Camera-type eye (tissue), 1 donor: ENCODE results near the gene FUT6. TPM values are rescaled to one million over a fixed set of nuclear protein-coding genes. Genes with fewer than 3 reads are reported as not detected.

ENCODE experiments used
- total RNA-seq: library from RNA; depleted of rRNA; stranded (reverse); fragments of >200 nt; gene quantifications from one replicate; pipeline ENCODE4 v1.2.3, GENCODE V29; 2014

FUT6 gene
- total RNA-seq = 0.22 TPM

GRCh38 chr19:5839065-5840017 is at the start of gene FUT6:
TSS of gene FUT6 (minus strand) at chr19:5839702. CDS start at chr19:5832567, 7,135 bp downstream.

GRCh38 chr19:5851302-5851701 is 11.8 kb upstream of the FUT6 start, which contains the start of gene FUT3:
TSS of gene FUT3 (minus strand) at chr19:5851449.

DNA sequence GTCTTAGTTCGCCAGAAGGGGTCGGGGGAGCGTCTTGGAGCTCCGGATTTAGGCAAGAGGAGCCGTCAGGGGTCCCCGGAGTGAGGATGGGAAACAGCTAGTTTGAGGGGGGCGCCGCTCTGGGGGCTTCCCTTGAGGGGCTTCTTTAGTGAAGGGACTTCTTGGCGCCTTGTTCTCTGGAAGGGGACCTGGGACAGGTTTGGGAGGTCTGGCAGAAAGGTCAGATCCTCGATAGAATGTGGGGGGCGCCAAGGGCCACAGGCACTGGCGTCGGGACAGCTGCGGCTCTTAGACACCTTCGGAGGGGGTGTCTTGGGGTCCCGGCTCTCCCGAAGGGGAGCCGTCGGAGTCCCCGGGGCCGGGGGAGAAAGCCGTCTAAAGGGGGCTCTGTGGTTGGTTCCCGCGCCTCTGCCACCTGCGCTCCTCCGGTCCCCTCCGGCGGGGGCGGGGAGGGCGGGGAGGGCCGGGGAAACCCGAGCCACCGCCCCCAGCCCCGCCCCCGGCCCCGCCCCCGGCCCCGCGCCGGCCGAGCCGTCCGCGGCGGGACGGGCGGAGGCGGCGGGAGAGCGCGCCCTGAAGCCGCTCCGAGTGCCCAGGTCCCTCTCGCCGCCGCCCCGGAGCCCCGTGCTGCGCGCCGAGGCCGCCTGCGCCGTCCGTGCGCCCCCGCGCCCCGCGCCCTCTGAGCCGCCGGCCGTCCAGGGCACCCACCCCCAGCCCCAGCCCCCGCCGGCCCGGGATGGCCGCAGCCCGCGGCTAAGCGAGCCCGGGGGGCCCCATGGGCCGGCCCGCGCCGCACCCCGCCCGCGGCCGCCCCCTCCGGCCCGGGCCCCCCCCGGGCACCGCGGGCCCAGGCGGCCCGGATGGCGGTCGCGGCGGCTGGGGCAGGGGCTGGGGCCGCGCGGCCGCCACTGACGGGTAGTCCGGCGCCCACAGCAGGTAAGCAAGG is 34.7 kb downstream of the FUT6 start, which contains the start of gene NRTN:
Gene NRTN (plus strand): TSS at position 552 of the 946 bp plus-strand sequence. CDS start 19,099 bp downstream, outside the sequence.

DNA sequence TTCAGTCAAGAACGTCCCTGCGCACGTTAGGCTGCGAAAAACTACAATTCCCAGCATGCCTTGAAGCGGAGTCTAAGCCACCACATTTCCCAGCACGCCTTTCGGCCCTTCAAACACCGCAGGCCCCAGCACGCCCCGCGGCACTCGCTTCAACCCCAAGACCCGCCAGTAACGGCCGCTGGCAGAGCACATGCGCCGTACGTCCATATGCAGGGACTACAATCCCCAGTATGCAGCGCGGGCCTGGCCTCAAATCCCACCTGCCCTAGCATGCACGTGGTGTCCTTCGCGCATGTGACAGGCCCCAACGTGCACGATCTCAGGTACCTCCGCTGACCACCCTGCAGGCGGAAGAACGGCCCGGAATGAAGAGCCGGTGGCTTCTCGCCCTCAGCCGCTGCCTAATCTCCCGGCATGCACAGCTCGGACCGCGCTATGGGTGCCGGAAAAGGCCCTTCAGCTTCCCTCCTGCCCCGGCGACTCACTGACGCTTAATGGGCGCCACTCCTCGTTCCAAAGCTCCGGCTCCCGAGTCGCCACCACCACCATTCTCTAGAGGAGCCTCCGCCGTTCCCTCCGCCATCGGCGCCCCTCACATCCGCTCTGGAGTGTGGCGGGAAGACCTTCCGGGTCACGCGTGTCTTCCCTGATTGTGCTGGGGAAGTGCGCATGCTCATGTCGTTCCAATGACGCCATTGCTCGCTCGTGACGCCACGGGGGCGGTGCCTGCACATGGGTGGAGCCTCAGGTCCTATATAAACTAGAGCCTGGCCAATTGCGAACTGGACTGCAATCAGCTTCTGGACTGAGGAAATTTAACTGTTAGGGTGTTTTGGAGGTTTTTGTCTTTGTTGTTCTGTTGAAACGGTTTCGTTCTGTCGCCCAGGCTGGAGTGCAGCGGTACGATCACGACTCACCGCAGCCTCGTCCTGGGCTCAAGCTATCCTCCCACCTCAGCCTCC is 48.7 kb downstream of the FUT6 start, which contains the start of gene DUS3L:
Gene DUS3L (minus strand): TSS at position 605 of the 962 bp plus-strand sequence. CDS start 22 bp downstream, at position 583.

DNA sequence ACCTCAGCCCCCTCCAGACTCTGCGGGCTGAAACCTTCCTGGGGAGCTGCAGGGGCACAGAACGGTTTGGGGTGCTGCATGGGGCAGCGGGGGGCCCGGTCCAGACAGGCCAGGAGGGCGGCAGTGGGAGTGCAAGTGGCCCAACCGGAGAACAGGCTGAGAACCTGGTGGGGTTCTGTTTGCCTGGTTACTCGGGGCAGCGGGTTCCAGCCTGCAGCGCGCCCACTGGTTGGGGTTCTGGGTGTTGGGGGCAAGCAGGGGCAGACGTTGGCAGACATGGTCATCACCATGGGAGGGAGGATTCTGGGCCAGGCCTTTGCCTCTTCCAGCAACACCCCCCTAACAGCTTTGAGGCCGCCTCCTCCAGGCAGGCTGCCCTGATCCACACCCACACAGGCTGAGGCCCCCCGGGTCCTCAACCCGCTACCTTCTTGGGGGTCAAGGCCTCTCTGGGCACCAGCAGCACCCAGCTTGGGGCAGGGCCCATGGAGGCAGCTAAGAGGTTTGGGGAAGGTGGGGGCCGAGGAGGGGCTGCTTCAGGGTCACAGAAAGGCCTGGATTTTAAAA is 54.8 kb downstream of the FUT6 start, which contains the start of gene PRR22:
Gene PRR22 (minus strand): TSS at position 166 of the 567 bp plus-strand sequence. CDS start 86 bp downstream, at position 80.

Other genes with a start within 250 kb of the FUT6 start
- 83.2 TPM for gene SAFB2, start 216.9 kb downstream of the FUT6 start, total RNA-seq
- gene SAFB, start 216.6 kb downstream of the FUT6 start, total RNA-seq = 177 TPM
- gene MICOS13, start 159.2 kb downstream of the FUT6 start, total RNA-seq = 16.9 TPM
- 19.0 TPM for gene HSD11B1L, start 158.7 kb downstream of the FUT6 start, total RNA-seq
- 161 TPM for gene RPL36, start 149.4 kb downstream of the FUT6 start, total RNA-seq
- gene LONP1, start 119.6 kb downstream of the FUT6 start, total RNA-seq = 70.3 TPM
- not detected for gene CATSPERD, start 119.1 kb downstream of the FUT6 start, total RNA-seq
- gene PRR22, start 55.0 kb downstream of the FUT6 start, total RNA-seq = 0.38 TPM
- 32.4 TPM for gene DUS3L, start 48.5 kb downstream of the FUT6 start, total RNA-seq
- gene NRTN, start 34.6 kb downstream of the FUT6 start, total RNA-seq = 3.7 TPM
- gene FUT3, start 11.7 kb upstream of the FUT6 start, total RNA-seq = 2.4 TPM
- not detected for gene FUT5, start 30.8 kb upstream of the FUT6 start, total RNA-seq
- gene NDUFA11, start 64.1 kb upstream of the FUT6 start, total RNA-seq = 76.9 TPM
- 7.5 TPM for gene VMAC, start 65.2 kb upstream of the FUT6 start, total RNA-seq
- 11.2 TPM for gene CAPS, start 74.6 kb upstream of the FUT6 start, total RNA-seq
- 81.3 TPM for gene RANBP3, start 138.4 kb upstream of the FUT6 start, total RNA-seq